GM18526 (cell line): ENCODE results near the gene ACP2.
A peak's percentile ranks its signal among the peaks of the same experiment; 100 is the strongest.

ENCODE experiments used
- POLR2A ChIP-seq: IDR thresholded peaks from 3 replicates; pipeline ENCODE4 v1.6.1; 2011; ENCODE audit not compliant: insufficient read length; ENCODE audit errors: extremely low read depth

ACP2 gene

DNA sequence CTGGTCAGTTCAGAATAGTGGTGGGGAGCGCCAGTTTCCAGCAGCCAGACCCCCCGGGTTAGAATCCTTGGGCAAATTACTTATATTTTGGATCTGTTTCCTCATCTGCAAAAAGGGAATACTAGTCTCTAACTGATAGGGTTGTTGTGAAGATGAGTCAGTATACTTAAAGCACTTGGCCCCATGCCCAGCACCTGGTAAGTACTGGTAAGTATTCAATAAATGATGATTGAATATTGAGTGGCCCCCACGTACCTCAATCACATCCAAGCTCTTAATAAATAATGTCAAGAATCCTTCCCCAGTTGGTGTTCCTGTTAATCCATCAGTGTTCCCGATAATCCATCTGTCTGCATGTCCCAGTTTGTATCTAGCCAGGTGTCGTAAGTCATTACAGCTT, 12.1 kb downstream of the ACP2 start:
- TF ChIP-seq POLR2A, result no peak

DNA sequence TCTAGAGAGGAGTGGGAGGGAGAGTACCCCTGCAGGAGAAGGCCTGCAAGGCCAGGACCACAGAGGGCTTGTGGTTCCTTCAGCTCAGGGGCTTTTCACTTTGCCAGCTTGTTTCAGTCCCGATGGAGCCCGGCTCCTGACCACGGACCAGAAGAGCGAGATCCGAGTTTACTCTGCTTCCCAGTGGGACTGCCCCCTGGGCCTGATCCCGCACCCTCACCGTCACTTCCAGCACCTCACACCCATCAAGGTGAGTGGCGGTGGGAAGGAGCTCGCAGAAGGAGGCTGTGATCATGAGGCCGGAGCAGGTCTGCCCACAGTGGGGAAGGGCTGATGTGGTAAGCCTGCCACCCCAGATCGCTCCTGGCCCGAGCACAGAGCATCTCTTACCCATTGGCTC, 13.5 kb downstream of the ACP2 start:
- TF ChIP-seq POLR2A, result no peak

DNA sequence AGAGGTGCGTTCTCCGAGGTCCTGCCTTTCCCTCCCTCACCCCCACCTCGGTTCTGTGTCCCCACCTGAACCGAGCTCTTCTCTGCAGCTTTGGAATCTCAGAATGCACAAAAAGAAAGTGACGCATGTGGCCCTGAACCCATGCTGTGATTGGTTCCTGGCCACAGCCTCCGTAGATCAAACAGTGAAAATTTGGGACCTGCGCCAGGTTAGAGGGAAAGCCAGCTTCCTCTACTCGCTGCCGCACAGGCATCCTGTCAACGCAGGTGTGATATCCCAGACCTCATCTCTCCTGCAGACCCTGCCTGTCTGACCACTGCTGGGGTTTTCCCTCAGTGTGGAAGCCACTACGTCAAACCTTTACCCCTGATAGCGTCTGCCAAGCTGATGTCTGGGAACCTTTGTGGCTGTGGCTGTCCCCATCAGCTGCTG, 13.9 kb downstream of the ACP2 start:
- TF ChIP-seq POLR2A, result no peak

DNA sequence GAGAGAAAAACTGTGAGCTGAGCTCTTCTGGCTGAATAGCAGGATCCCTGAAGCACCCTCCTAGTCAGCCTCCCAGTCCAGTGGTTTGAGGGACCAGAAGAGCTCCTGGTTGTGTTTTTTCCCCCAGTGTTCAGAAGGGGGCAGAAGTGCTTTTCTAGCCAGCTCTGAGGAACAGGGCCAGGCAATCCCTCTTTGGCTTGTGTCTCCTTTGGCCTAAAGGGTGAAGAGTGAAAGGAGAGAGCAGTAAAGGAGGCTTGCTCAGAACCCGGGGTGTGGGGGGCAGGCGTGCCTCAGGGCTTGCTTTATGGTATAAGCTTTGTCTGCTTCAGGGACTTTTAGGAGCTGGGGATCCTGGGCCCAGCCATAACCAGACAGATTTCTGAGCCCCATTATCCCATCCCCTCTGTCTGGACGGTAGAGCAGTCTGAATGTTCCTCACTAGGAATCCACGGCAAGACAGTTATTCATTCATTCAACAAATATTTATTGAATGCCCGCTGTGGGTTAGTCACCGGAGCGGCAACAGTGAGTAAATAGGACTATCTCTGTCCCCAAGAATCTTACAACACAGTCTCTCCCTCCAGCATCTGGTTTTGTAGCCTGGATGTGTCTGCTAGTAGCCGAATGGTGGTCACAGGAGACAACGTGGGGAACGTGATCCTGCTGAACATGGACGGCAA, 14.5 kb downstream of the ACP2 start:
- TF ChIP-seq POLR2A, result no peak

DNA sequence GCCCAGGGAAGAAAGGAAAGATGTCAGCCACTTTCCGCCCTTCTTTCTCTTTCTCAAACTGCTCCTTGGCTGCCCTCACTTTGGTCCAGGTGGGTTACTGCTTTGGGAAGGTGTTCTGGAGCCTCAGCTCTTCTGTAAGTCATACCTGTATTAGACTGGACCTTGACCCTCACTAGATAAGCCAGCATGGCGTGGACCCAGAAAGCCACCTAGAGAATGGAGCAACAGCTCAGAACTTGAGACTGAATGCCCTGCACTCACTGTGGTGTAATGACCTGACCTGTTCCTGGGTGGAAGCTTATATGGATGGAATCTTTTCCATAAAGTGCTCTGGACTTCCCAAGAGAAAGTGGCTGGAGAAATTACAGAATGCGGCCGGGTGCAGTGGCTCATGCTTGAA, 15.6 kb downstream of the ACP2 start:
- TF ChIP-seq POLR2A, result no peak

DNA sequence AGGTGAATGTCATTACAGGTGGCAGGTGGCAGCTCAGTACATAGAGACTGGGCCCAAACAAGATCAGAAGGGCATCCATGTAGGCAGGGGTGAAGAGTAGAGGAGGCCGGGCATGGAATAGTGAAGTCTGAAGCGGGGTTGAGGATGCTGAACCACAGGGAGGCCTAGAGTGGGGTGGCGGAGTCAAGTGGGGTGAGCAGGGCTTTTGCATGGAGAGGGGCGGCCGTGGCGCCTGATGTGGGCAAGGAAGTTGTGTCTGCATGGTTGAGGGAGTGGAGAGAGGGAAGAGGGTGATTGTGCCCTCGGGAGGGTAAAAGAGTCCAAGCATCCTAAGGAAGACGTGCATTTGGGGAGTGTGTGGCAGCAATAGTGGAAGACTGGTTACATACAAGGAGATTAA, 19.5 kb downstream of the ACP2 start:
- no peak for TF ChIP-seq POLR2A

DNA sequence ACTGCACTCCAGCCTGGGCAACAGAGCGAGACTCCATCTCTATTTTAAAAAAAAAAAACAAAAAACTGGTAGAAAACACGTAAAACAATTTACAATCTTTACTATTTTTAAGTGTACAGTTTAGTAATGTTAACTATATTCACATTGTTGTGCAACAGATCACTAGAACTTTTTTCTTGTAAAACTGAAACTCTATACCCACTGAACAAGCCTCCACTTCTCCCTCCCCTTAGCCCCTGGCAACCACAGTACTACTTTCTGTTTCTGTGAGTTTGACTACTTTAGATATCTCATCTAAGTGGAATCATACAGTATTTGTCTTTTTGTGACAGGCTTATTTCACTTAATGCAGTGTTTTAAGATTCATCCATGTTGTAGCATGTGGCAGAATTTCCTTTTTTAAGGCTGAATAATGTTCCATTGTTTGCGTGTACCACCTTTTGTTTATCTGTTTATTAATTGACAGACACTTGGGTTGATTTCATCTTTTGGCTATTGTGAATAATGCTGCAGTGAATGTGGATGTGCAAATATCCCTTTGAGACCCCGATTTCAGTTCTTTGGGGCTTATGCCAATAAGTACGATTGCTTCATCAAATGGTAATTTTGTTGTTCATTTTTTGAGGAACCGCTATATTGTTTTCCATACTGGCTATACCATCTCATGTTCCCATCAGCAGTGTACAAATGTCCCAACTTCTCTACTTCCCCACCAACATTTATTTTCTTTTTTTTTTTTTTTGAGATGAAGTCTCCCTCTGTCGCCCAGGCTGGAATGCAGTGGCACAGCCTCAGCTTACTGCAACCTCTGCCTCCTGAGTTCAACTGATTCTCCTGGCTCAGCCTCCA, 22.8 kb downstream of the ACP2 start:
- TF ChIP-seq POLR2A, result no peak

DNA sequence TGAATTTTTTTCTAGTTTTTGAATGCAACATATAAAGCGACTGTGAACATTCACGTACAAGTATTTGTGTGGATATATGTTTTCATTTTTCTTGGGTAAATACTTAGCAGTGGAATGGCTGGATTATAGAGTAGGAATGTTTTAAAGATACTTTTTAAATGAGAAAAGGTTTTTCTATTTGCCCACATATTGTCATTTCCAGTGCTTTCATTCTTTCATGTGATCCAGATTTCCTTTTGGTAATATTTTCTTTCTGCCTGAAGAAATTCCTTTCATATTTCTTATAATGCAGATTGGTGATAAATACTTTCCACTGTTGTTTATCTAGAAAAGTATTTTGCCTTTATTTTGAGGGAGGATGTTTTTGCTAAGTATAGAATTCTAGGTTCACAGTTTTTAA, 25.9 kb downstream of the ACP2 start:
- TF ChIP-seq POLR2A, result no peak

DNA sequence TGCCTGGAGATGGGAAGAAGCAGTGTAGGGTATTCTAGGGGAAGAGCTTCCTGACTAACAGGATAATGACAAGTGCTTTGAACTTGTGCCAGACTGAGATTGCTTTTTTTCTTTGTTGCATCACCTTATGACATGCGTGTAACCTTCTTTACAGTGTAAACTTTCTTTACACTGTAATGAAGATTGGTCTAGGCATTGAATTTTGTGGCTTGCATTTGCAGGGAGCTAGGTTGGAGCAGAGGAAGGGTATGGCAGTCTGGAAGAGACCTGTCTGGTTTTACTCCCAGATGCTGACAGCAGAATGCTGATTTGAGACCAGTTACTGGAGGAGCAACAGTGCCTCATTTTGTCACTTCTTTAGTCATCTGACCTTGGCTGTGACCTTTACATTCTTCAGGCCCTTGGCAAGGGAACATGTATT, 28.2 kb downstream of the ACP2 start:
- TF ChIP-seq POLR2A, result no peak

DNA sequence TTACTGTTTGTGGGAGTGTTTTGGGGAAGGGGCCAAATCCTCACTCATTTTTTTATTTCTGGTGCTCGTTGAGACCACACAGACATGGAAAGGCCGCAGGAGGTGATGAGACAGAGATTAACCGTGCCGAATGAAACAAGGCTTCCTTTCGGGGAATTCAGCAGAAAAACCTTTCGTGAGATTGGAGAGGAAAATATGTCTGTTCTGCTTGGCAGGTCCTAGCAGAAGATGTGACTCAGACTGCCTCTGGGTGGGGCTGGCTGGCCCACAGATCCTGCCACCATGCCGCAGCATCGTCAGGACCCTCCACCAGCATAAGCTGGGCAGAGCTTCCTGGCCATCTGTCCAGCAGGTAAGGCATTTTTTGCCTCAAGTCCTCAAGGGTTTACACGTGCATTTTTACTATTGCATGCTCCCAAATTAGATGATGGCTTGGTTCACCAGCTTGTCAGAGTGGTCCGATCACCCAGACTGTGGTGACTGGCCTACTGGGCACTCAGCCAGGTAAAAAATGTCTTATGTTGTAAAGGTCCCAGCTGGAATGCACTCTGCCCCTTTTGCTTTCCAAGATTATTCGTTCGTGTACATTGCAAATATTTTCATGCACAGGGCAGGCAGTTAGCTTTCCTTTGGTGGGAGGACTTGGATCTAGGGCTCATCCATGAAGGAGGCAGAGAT, 32.4 kb downstream of the ACP2 start:
- peak; percentile 15 for TF ChIP-seq POLR2A

DNA sequence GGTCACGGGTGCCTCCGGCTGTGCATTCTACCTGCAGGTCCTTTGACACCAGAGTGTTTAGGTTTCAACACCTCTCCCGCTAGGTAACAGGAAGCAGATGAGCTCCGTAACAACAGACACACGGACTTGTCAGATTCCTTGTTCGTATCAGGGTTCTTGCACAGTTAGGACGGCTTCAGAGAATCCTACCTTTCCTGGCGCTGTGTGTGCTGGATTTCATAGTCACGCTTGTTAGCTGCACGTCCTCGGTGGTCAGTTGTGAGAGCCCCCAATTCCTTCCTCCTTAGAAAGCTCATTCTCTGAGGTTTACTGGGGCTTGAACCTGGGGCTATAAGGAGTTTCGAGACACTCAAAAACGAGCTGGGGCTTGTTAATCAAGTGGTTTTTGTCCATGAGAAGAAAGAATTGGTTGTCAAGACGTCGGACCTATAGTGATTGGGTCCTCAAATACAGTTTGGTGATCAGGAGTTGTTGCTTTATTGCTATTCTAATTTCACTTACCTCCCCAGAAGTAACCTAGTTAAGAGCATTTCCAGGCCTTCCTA, 33.2 kb downstream of the ACP2 start:
- no peak for TF ChIP-seq POLR2A

DNA sequence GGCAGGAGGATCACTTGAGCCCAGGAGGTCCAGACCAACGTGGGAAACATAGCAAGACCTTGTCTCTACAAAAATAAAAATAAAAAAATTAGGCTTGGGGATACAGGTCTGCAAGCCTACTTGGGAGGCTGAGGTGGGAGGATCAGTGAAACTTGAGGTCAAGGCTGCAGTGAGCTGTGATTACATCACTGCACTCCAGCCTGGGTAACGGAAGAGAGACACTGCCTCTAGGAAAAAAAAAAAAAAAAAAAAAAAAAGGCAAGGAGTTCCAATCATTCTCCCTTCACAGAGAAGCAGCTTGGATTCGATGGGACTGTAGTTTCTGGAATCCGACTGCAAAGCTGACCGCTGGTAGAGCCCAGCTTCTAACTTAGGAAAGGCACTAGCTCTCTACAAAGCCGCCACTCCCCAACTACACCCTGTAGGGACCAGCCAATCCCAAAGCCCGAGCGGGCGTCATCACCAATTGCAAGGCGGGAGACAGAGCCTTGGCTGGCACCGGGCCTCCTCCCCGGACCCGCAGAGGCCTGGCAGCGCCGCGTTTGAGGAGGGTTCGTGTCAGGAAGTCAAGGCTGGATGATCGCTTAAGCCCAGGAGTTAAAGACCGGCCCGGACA, 34.6 kb downstream of the ACP2 start:
- peak; percentile 74 for TF ChIP-seq POLR2A

DNA sequence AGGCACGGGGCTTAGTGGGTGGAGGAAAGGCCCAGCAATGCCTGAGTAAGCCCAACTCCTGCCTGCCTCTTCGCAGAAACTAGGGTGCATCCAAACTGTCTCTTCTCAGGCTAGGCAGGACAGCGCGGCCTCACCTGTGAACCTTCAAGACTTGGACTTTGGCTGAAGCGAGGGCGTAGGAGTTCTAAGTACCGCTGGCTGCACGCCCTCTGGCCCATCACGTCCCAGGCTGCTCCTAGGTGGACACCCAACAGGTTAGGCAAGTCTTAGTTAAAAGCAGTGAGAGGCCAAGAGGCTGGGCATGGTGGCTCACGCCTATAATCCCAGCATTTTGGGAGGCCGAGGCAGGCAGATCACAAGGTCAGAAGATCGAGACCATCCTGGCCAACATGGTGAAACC, 35.7 kb downstream of the ACP2 start:
- no peak for TF ChIP-seq POLR2A

DNA sequence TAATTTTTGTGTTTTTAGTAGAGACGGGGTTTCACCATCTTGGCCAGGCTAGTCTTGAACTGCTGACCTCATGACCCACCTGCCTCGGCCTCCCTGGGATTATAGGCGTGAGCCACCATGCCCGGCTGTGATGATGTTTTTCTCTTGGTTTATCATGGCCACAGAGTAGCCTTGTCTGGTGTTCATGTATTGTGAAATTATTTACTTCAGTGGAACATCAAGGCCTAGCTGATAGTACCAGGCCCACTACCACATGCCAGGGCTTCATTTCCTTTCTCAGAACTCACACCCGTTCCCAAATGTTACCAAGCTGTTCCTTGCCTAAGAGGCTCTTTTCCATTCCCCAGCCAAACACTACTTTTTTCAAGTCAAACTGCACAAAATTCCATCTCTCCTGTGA, 40.0 kb downstream of the ACP2 start:
- no peak for TF ChIP-seq POLR2A

DNA sequence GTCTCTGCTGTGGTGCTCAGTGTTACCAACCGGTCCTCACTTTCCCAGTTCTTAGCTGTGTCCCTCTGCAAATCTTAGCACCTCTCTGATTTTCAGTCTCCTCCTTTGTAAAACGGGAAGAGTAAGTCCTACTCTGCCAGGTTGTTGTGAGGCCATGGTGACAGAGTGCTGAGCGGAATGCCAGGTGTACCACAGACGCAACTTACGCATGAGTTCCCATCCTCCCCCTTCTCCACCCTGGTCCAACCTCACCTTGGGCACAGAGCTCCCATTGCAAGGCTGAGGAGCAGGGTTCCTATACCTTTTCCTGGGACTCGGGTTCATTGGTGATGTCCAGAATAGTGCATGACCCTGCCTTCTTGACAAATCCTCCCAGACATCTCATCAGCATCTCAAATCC, 41.2 kb downstream of the ACP2 start:
- no peak for TF ChIP-seq POLR2A
